ENCODE data around the gene TRABD2B.

Gene TRABD2B

DNA sequence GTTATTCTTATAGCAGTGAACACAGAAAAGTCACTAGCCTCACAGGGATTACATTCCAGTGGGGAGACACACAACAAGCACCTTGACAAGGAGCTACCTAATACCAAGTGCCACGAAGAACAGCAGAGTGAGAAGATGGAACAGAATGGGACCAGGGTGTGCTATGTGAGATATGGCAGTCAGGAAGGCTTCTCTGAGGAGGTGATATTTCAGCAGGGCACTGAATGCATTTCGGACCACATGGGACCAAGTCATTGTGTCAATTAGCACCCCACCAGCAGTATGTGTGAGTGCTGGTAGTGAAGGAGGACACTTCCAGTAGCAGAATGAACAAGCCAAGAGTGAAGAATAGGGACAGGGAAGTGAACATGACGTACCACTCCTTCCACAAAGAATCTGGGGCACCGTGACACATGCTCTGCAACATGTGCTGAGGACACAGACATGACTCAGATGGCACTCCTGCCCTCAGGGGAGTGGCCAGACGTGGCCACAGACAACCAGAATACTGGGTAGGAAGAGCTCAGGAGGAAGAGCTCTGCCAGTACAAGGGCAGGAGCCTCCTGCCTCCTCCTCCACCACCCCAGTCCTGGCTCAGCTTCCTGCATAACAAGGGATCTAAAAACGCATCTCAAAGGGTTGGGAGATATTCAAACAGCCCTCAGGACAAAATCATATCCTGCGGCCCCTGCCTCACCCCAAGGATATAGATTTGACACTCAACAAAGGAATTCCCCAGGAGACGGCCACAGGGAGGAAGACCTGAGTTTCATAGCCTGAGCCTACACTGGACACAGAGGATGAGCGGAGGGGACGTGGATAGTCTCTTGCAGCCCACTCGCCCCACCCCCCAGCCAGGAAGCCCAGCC, 102.5 kb downstream of the TRABD2B start:
- no peak overlapping the region for H3K27ac ChIP-seq
- TF ChIP-seq, protein P1, sequence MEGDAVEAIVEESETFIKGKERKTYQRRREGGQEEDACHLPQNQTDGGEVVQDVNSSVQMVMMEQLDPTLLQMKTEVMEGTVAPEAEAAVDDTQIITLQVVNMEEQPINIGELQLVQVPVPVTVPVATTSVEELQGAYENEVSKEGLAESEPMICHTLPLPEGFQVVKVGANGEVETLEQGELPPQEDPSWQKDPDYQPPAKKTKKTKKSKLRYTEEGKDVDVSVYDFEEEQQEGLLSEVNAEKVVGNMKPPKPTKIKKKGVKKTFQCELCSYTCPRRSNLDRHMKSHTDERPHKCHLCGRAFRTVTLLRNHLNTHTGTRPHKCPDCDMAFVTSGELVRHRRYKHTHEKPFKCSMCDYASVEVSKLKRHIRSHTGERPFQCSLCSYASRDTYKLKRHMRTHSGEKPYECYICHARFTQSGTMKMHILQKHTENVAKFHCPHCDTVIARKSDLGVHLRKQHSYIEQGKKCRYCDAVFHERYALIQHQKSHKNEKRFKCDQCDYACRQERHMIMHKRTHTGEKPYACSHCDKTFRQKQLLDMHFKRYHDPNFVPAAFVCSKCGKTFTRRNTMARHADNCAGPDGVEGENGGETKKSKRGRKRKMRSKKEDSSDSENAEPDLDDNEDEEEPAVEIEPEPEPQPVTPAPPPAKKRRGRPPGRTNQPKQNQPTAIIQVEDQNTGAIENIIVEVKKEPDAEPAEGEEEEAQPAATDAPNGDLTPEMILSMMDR (conservative IDR thresholded peaks at IDR 0.05), result no peak

DNA sequence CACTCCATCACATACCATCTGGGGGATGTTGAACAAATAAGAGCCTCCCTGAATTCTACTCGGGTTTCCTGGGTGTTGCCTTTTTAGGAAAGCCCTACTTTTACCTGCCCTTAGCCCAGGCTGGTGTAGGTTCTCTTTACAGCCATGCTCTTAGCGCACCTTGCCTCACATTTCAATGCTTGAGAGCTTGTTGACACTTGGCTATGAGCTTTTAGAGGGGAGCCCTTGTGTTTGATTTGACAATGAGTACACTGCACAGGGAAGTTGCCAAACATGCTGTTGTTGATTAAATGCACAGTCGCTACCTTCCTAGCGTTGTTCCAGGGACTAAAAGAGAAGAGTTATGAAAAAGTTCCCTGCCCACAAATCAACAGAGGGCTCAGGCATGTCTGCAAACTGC, 103.8 kb downstream of the TRABD2B start:
- TF ChIP-seq, protein P1 (conservative IDR thresholded peaks at IDR 0.05), result no peak
- H3K27ac ChIP-seq, result no peak overlapping the region

DNA sequence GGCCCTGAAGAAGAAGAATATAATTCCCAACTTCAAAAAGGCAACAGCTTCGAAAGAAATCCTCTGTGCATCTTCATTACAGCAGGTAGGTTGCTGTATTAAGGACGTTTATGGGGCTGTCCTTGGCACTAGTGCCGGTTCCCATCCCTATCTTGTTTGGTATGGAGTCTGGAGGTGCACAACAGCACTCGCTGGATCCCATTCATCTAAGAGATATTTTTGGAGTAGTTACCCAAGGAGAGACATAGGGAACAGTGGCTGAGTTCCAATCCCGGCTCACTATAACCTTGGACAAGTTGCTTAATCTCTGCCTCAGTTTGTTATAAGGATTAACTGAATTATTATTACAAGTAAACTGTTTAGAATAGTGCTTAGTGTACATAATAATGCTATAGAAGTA, 106.4 kb downstream of the TRABD2B start:
- no peak overlapping the region for H3K27ac ChIP-seq
- TF ChIP-seq, protein P1 (conservative IDR thresholded peaks at IDR 0.05), result no peak

DNA sequence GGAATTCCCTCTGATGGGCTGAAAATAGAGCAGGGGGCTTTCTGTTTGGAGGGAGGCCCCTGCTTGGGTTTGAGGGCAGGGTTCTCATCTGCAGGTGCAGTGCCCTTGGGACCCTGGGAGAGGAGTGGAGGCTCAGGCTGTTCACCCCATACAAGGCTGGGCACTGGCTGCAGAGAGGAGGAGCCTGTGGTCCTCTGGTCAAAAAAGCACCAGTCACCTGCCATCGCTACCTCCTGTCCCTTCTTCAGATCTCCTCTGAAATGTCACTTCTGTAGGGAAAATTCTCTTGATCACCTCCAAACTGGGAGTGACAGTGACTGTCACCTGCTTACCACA, 108.9 kb downstream of the TRABD2B start:
- H3K27ac ChIP-seq, result no peak overlapping the region
- TF ChIP-seq, protein P1 (conservative IDR thresholded peaks at IDR 0.05), result no peak

DNA sequence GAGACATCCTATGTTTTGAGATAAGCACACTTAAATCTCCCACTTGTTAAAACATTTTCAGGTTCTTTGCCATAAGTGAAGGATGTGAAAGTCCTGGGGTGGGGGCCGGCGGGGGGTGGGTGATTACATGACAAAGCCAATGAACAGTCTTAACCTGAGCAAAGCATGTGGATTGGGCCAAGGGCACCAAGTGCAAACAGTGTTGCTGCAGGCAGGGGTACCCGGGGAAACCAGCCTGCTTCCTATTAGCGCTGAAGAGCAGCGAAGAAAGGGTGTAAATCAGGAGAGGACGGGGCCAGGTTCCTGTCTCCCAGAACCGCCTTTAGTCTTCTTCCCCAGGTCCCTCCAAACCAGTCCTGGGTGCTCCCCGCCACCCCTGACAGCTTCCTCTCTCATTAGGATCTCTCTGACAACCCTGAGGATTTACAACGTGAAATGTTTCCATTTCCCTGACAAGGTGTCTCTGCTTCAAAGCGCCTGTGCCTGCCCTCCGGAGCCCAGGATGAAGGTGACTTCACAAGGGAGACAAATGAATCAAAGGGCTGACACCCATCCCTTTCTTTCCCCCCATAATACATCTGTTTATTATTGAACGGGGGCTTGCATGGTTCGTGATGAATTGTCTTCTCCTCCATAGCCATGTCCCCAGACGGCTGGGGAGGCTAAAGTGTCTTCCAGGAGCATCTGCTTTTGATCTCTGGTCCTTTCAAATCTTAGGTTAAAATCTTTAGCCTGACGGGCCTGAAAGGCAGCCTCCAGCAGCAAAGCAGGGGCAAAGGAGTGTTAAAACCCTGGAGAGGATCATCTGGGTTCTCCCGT, 109.5 kb downstream of the TRABD2B start:
- TF ChIP-seq, protein P1 (conservative IDR thresholded peaks at IDR 0.05), result no peak
- H3K27ac ChIP-seq, result no peak overlapping the region

DNA sequence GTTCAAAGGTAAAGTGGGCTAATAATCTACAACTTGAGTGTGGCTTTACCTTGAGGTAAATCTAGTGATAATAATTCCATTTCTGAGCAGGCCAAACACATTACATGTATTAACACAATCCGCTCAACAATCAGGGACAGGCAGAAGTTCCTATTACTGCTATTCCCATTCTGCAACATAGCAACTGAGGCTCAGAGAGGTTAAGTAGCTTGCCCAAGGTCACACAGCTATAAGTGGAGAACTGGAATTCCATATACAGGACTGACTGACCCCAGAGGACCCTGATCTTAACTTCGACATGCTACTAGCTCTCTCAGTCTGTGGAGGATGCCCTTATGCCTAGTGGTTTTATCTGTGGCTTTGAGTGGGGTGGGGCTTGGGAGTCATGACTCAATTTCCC, 110.1 kb downstream of the TRABD2B start:
- TF ChIP-seq, protein P1 (conservative IDR thresholded peaks at IDR 0.05), result no peak
- no peak overlapping the region for H3K27ac ChIP-seq

DNA sequence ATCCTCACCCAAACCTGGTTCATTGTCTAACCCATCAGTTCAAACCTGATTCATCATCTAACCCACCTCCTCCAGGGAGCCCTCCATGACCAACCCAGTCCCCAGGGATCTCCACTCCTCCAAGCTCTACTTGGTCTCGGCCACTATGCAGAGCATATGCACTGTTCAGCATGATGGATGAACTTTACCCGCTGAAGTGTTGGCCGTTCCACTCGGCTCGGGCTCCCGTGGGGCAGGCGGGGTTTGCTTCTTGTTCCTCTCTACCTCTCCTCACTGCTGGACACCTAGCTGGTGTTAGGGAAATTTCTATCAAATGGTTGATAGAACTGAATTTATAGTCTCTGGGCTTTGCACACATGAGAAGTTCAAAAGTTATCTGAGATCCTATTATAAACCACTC, 111.0 kb downstream of the TRABD2B start:
- H3K27ac ChIP-seq, result no peak overlapping the region
- TF ChIP-seq, protein P1 (conservative IDR thresholded peaks at IDR 0.05), result no peak

Measured in VCaP (cell line).